H9 (cell line): ENCODE data around the gene USH2A. TPM values are rescaled to one million over a fixed set of nuclear protein-coding genes. Genes with fewer than 3 reads are reported as not detected.

ENCODE experiments used
- DNase-seq: peaks from one replicate; pipeline ENCODE4 v3.0.0-alpha.2; 2017
- H2AFZ ChIP-seq: one replicate; pipeline ENCODE4 v1.6.1; 2013; ENCODE audit warnings: mild to moderate bottlenecking, low read length, control low read depth, moderate library complexity
- H2AK5ac ChIP-seq: 2 replicates; pipeline ENCODE4 v1.6.1; 2013; ENCODE audit warnings: low read length, control low read depth, mixed read lengths; ENCODE audit not compliant: insufficient read length
- H2BK120ac ChIP-seq: one replicate; pipeline ENCODE4 v1.6.1; 2013; ENCODE audit warnings: low read depth, mild to moderate bottlenecking, low read length, control low read depth, inconsistent platforms; ENCODE audit not compliant: poor library complexity, severe bottlenecking
- H2BK12ac ChIP-seq: 2 replicates; pipeline ENCODE4 v1.6.1; 2013; ENCODE audit warnings: low read length, control low read depth, mixed read lengths, low read depth; ENCODE audit not compliant: insufficient read length
- H2BK15ac ChIP-seq: 2 replicates; pipeline ENCODE4 v1.6.1; 2013; ENCODE audit warnings: low read depth, low read length, control low read depth
- H2BK20ac ChIP-seq: one replicate; pipeline ENCODE4 v1.6.1; 2013; ENCODE audit warnings: low read depth, mild to moderate bottlenecking, low read length, control low read depth, inconsistent platforms; ENCODE audit not compliant: poor library complexity, severe bottlenecking
- H2BK5ac ChIP-seq: 2 replicates; pipeline ENCODE4 v1.6.1; 2013; ENCODE audit warnings: low read length, control low read depth, mixed read lengths; ENCODE audit not compliant: insufficient read length
- H3K14ac ChIP-seq: 2 replicates; pipeline ENCODE4 v1.6.1; 2013; ENCODE audit warnings: low read length, control low read depth; ENCODE audit not compliant: insufficient read depth
- H3K18ac ChIP-seq: 2 replicates; pipeline ENCODE4 v1.6.1; 2013; ENCODE audit warnings: low read depth, mild to moderate bottlenecking, mixed read lengths, low read length, control low read depth; ENCODE audit not compliant: insufficient read length
- H3K23ac ChIP-seq: 2 replicates; pipeline ENCODE4 v1.6.1; 2013; ENCODE audit warnings: low read length, control low read depth, mixed read lengths, low read depth; ENCODE audit not compliant: insufficient read length
- H3K23me2 ChIP-seq: 2 replicates; pipeline ENCODE4 v1.6.1; 2013; ENCODE audit warnings: low read depth, mild to moderate bottlenecking, mixed read lengths, low read length, control low read depth; ENCODE audit not compliant: insufficient read length, poor library complexity, severe bottlenecking
- H3K27ac ChIP-seq: 2 replicates; pipeline ENCODE4 v1.5.1; 2013; ENCODE audit warnings: low read length, control low read depth, mixed read lengths, low read depth; ENCODE audit not compliant: insufficient read length
- H3K27me3 ChIP-seq: 2 replicates; pipeline ENCODE4 v1.6.1; 2013; ENCODE audit warnings: low read length, control low read depth, inconsistent platforms; ENCODE audit not compliant: insufficient read depth
- H3K4ac ChIP-seq: 2 replicates; pipeline ENCODE4 v1.6.1; 2013; ENCODE audit warnings: low read depth, mild to moderate bottlenecking, control low read depth, inconsistent platforms, low read length, moderate library complexity
- H3K4me1 ChIP-seq: 2 replicates; pipeline ENCODE4 v1.6.1; 2013; ENCODE audit warnings: low read length, control low read depth, inconsistent platforms; ENCODE audit not compliant: insufficient read depth
- H3K4me2 ChIP-seq: 2 replicates; pipeline ENCODE4 v1.6.1; 2013; ENCODE audit warnings: low read length, control low read depth, mixed read lengths; ENCODE audit not compliant: insufficient read length, insufficient read depth
- H3K56ac ChIP-seq: 2 replicates; pipeline ENCODE4 v1.6.1; 2013; ENCODE audit warnings: low read depth, mild to moderate bottlenecking, mixed read lengths, low read length, control low read depth; ENCODE audit not compliant: insufficient read length
- H3K79me1 ChIP-seq: 2 replicates; pipeline ENCODE4 v1.6.1; 2013; ENCODE audit warnings: low read depth, mild to moderate bottlenecking, moderate library complexity, low read length, control low read depth, inconsistent platforms; ENCODE audit not compliant: insufficient read depth, poor library complexity, severe bottlenecking
- H3K79me2 ChIP-seq: 2 replicates; pipeline ENCODE4 v1.6.1; 2013; ENCODE audit warnings: low read length, control low read depth, inconsistent platforms; ENCODE audit not compliant: insufficient read depth
- H3K9ac ChIP-seq: 2 replicates; pipeline ENCODE4 v1.6.1; 2013; ENCODE audit warnings: low read length, control low read depth, mixed read lengths; ENCODE audit not compliant: insufficient read length; ENCODE audit errors: extremely low read depth
- H3K9me3 ChIP-seq: one replicate; pipeline ENCODE4 v1.6.1; 2013; ENCODE audit warnings: low read depth, low read length, inconsistent platforms; ENCODE audit not compliant: control insufficient read depth
- H3T11ph ChIP-seq: one replicate; pipeline ENCODE4 v1.6.1; 2013; ENCODE audit warnings: mild to moderate bottlenecking, low read length, control low read depth, inconsistent platforms
- H4K20me1 ChIP-seq: one replicate; pipeline ENCODE4 v1.6.1; 2013; ENCODE audit not compliant: control insufficient read depth, insufficient read length, insufficient read depth
- H4K5ac ChIP-seq: 2 replicates; pipeline ENCODE4 v1.6.1; 2013; ENCODE audit warnings: low read depth, mild to moderate bottlenecking, mixed read lengths, low read length, control low read depth; ENCODE audit not compliant: insufficient read length
- H4K8ac ChIP-seq: replicated peaks from 2 replicates; pipeline ENCODE4 v1.6.1; 2013; ENCODE audit warnings: low read length, control low read depth, mixed read lengths, low read depth; ENCODE audit not compliant: insufficient read length
- H4K91ac ChIP-seq: 2 replicates; pipeline ENCODE4 v1.6.1; 2013; ENCODE audit warnings: low read depth, mild to moderate bottlenecking, moderate library complexity, mixed read lengths, low read length, control low read depth; ENCODE audit not compliant: insufficient read length
- H3K27ac Mint-ChIP-seq, 3 experiments: 2 replicates in 2 of 3; 3 replicates in 1 of 3; pipeline ENCODE4 v1.8.0; 2020 to 2021; ENCODE audit warnings: mixed read lengths in 3 of 3, mild to moderate bottlenecking in 1 of 3, moderate library complexity in 1 of 3
- H3K27me3 Mint-ChIP-seq: 2 replicates; pipeline ENCODE4 v1.8.0; 2021; ENCODE audit warnings: low read depth, mild to moderate bottlenecking, moderate library complexity, mixed read lengths
- H3K36me3 Mint-ChIP-seq, 3 experiments: 2 replicates in 2 of 3; 3 replicates in 1 of 3; pipeline ENCODE4 v1.8.0; 2020 to 2021; ENCODE audit warnings: low read depth in 3 of 3, mixed read lengths in 3 of 3; ENCODE audit not compliant: insufficient read depth in 1 of 3
- H3K4me1 Mint-ChIP-seq, 2 experiments: 2 replicates each; pipeline ENCODE4 v1.8.0; 2020; ENCODE audit warnings: mixed read lengths in 2 of 2
- H3K4me3 Mint-ChIP-seq, 2 experiments: 2 replicates in 1 of 2; 3 replicates in 1 of 2; pipeline ENCODE4 v1.8.0; 2020 to 2021; ENCODE audit warnings: mild to moderate bottlenecking in 2 of 2, mixed read lengths in 2 of 2, moderate library complexity in 1 of 2
- H3K9me3 Mint-ChIP-seq, 2 experiments: 2 replicates in 1 of 2; 3 replicates in 1 of 2; pipeline ENCODE4 v1.8.0; 2020; ENCODE audit warnings: mild to moderate bottlenecking in 2 of 2, mixed read lengths in 2 of 2, moderate library complexity in 1 of 2
- CTCF ChIP-seq: fragments of 200-600 bp; sonication (generic); conservative IDR thresholded peaks from 3 replicates; pipeline ENCODE4 v1.8.0; 2021; ENCODE audit warnings: antibody characterized with exemption, mild to moderate bottlenecking
- WGBS: extraction: QIAGEN DNeasy Blood & Tissue Kit; methylation state at CpG from one replicate; pipeline ENCODE4 v1.1.7; 2013; ENCODE audit warnings: missing lambda C conversion rate, low lambda C conversion rate, mixed read lengths; ENCODE audit not compliant: insufficient read length; ENCODE audit errors: extremely low coverage; 5-methylcytosine and 5-hydroxymethylcytosine counted together
- total RNA-seq: library from RNA; stranded (reverse); gene quantifications from 2 replicates; pipeline ENCODE4 v1.2.1, GENCODE V29; 2021

The USH2A gene
- total RNA-seq, 1 experiment from 2014 or later: 0.11 TPM

DNA sequence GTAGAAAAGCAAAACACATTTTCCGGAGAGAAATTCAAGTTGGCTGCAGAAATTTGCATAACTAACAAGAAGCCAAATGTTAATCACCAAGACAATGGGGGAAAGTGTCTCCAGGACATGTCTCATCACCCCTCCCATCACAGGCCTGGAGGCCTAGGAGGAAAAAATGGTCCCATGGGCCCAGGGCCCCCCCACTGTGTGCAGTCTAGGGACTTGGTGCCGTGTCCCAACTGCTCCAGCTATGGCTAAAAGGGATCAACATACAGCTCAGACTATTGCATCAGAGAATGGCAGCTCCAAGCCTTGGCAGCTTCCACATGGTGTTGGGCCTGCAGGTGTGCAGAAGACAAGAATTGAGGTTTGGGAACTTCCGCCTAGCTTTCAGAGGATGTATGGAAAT is 138.2 kb downstream of the USH2A start:
- TF ChIP-seq CTCF: no peak

More for the DNA sequence above, 138.2 kb downstream of the USH2A start:
- Histone ChIP-seq H2BK12ac (no peak overlapping the region), H3K27ac (no peak overlapping the region), H3K4me2 (no peak overlapping the region), H3K9me3 (peaks cover 5% of the 10 kb centered on the region), H3K79me2 (no peaks in the 10 kb centered on the region), H2BK5ac (no peak overlapping the region), H3K4ac (no peak overlapping the region), H3T11ph (no peak overlapping the region), H3K9ac (no peak overlapping the region), H3K27me3 (no peaks in the 10 kb centered on the region), H3K14ac (no peak overlapping the region), H4K8ac (no peak overlapping the region), H4K20me1 (no peaks in the 10 kb centered on the region), H3K56ac (no peak overlapping the region), H4K5ac (no peak overlapping the region), H3K79me1 (no peaks in the 10 kb centered on the region), H2BK120ac (no peak overlapping the region), H3K4me1 (no peaks in the 10 kb centered on the region), H2AK5ac (no peak overlapping the region), H3K23me2 (no peaks in the 10 kb centered on the region), H3K23ac (no peak overlapping the region), H2AFZ (no peak overlapping the region), H3K18ac (no peak overlapping the region), H4K91ac (no peak overlapping the region), H2BK15ac (no peak overlapping the region), H2BK20ac (no peak overlapping the region)
- peaks cover 22 to 23% of the 10 kb centered on the region in 2 experiments for H3K9me3 Mint-ChIP-seq
- H3K4me3 Mint-ChIP-seq: no peak overlapping the region
- no CpG with 5 or more reads among the region's 3 CpGs for WGBS
- H3K27ac Mint-ChIP-seq: no peak overlapping the region
- DNase-seq: no peak
- peaks cover 1% of the 10 kb centered on the region; the same call in 1 of the 2 replicates for H3K27me3 Mint-ChIP-seq
- H3K4me1 Mint-ChIP-seq: no peaks in the 10 kb centered on the region
- H3K36me3 Mint-ChIP-seq: peaks cover 9 to 24% (median 20%) of the 10 kb centered on the region in 3 experiments
